Heart right ventricle (tissue), 16 donors: ENCODE data around the gene SLC66A1. TPM values are rescaled to one million over a fixed set of nuclear protein-coding genes. Genes with fewer than 3 reads are reported as not detected.

Experiments
- ATAC-seq, 8 donors: fragments of 200-7000 bp; cut with Tn5 transposase; one replicate each; pipeline ENCODE4 v1.9.1; 2020; ENCODE audit warnings: mild to moderate bottlenecking in 8 of 8, moderate library complexity in 8 of 8, moderate number of reproducible peaks in 1 of 8
- DNase-seq, 2 donors: peaks; one replicate each; pipeline ENCODE4 v3.0.0-alpha.2; 2020
- H3K27ac ChIP-seq, 10 donors: fragments of 200-600 bp; sonication (generic) in 2 of 10; one replicate each; pipeline versions ENCODE4 v1.5.0 to v1.8.0; 2020 to 2022; ENCODE audit warnings: mild to moderate bottlenecking in 3 of 10
- H3K27me3 ChIP-seq, 7 donors: fragments of 200-600 bp; one replicate each; pipeline ENCODE4 v1.8.0; 2021 to 2022; ENCODE audit warnings: mild to moderate bottlenecking in 2 of 7
- H3K36me3 ChIP-seq, 9 donors: fragments of 200-600 bp; sonication (generic) in 1 of 9; one replicate each; pipeline versions ENCODE4 v1.5.0 to v1.8.0; 2020 to 2022; ENCODE audit warnings: mild to moderate bottlenecking in 2 of 9
- H3K4me1 ChIP-seq, 9 donors: fragments of 200-600 bp; sonication (generic) in 1 of 9; one replicate each; pipeline versions ENCODE4 v1.5.0 to v1.8.0; 2020 to 2022; ENCODE audit warnings: mild to moderate bottlenecking in 4 of 9
- H3K4me3 ChIP-seq, 10 donors: fragments of 200-600 bp; sonication (generic) in 2 of 10; one replicate each; pipeline versions ENCODE4 v1.5.0 to v1.8.0; 2020 to 2022; ENCODE audit warnings: mild to moderate bottlenecking in 7 of 10, moderate library complexity in 2 of 10
- H3K9me3 ChIP-seq, 11 donors: fragments of 200-600 bp in 10 of 11; sonication (generic) in 2 of 11; one replicate each; pipeline versions ENCODE4 v1.5.0 to v1.8.0; 2013 to 2022; ENCODE audit warnings: mild to moderate bottlenecking in 2 of 11, control low read depth in 1 of 11, moderate library complexity in 1 of 11
- CTCF ChIP-seq, 9 donors: fragments of 200-600 bp; sonication (generic) in 2 of 9; IDR thresholded peaks; one replicate each; pipeline versions ENCODE4 v1.5.0 to v1.8.0; 2021 to 2022; ENCODE audit warnings: antibody characterized with exemption in 9 of 9, mild to moderate bottlenecking in 5 of 9, moderate library complexity in 1 of 9
- WGBS, 2 donors: extraction: QIAGEN DNeasy Blood & Tissue Kit; methylation state at CpG; one replicate each; pipeline ENCODE4 v1.1.7; 2013; ENCODE audit warnings: inconsistent platforms in 1 of 2; 5-methylcytosine and 5-hydroxymethylcytosine counted together
- intact Hi-C, 10 donors: fragments of 100-400 bp; cut with DNase I; formaldehyde crosslinking; loops; one replicate each; pipeline versions ENCODE4 v1.11.1 to v1.14.2; 2022
- polyA plus RNA-seq, 2 donors: library from polyadenylated mRNA; stranded (reverse); fragments of 200-250 nt; gene quantifications; one replicate each; pipeline ENCODE4 v1.2.3, GENCODE V29; 2013
- total RNA-seq, 10 donors: library from RNA; stranded (reverse); fragmentation: NEBNext Ultra II Directional in 3 of 10; extraction: Animal tissue kit (Norgen Biotek cat#: 25700) in 3 of 10; gene quantifications; one replicate each; pipeline versions ENCODE4 v1.2.1 to v1.2.4, GENCODE V29; 2021 to 2023
- donor health status: Arrhythmogenic right ventricular cardiomyopathy.
- donor health status: ischemic (EF 13 %, LVEDD 7.1; RV severe dilation, severe dysfunction).
- donor health status: healthy with polysubstance abuse.
- donor health status: DM: no; HTN: yes; CAD: no.
- donor health status: DM: no; HTN: no; CAD: no.
- donor health status: ischemic (EF 25% LVEDD 6.9; RV normal size, moderate dysfunction).
- donor health status: ischemic (EF 25% LVEDD 5.7; RV mildly dilated, moderate dysfunction).
- donor health status: healthy.
- donor health status: DM: yes; HTN: yes; CAD: no.
- donor health status: Ischemic cardiomyopathy.
- donor health status: ischemic (EF 35%, LVEDD 5.7; RV mildly dilated, moderate dysfunction).
- donor health status: nonischemic (EF 11% LVEDD 7.7; RV severe dilation, severe dysfunction).
- donor health status: DM: yes; HTN: yes; CAD: no.
- donor health status: PGD.
- donor health status: ischemic (EF 29% LVEDD 5.4; RV normal size, mild dysfunction).
- donor health status: nonischemic (EF 23%, LVEDD 6.1; RV moderate dilation, normal function).

The SLC66A1 gene
- total and polyA plus RNA-seq, 12 donors: 4.2 to 18.0 (median 7.1) TPM

DNA sequence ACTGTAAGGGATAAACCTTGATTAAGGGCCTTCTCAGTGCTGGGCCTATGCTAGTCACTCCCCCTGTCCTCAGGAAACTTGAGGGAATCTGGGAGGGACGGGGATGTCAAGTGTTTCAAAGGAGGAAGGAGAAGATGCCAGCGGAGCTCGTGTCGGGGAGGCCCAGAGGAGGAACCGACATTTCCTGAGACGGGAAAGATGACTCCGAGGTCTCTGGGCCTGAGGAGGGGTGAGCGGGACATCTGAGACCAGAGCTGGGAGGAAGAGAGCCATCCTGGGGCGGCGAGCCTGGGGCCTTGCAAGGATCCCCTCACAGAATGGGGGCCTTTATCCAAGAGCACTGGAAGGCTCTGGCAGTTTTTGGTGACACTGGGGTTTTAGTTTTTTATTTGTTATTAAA lies 10.4 kb downstream of the SLC66A1 start:
- peaks cover 0 to 87% (median 26%) of the 10 kb centered on the region in 9 donors for H3K36me3 ChIP-seq

DNA sequence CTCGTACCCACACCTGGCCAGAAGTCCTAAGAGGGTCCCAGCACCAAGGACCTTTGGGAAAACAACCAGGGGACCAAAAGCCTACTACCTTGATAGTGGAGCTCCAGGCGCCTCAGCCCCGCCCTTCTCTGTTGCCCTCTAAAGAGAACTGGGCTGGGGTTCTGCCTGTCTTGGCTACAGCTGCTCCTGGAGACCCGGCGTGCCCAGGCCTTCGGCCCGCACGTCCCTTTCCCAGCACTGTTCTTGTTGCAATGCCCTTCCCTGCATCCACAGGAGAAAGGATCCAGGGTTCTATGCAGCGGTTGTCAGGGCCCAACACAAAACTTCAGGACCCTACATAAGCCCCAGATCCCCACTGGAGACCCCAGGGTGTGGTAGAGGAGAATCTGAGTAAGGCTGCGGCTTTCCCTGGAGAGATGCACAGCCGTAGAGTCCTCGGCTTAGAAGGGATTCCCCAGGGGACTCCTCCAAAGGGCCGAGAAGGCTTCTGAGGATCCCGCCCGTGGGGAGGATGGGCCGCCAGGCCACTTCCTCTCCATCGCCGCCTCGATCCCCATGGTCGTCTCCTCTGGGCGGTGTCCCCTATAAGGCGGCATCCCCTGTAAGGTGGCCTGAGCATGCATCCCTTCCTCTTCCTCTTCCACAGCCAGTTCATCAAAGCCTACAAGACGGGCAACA lies 12.0 kb downstream of the SLC66A1 start:
- Histone ChIP-seq H3K27me3 (no peaks in the 10 kb centered on the region), H3K4me3 (no peak overlapping the region), H3K9me3 (no peaks in the 10 kb centered on the region), H3K4me1 (no peaks in the 10 kb centered on the region), H3K27ac (no peak overlapping the region), H3K36me3 (peaks cover 0 to 87% (median 38%) of the 10 kb centered on the region in 9 donors)
- intact Hi-C loops: no loop called here
- DNase-seq (no peak), ATAC-seq (no peak)
- 89% methylated on average over 23 of the region's 23 CpGs for WGBS, 2 donors
- no peak for TF ChIP-seq CTCF (IDR thresholded peaks at IDR 0.05)

More for the DNA sequence above, 10.4 kb downstream of the SLC66A1 start:
- DNase-seq: no peak
- Histone ChIP-seq H3K27me3 (no peaks in the 10 kb centered on the region), H3K4me1 (peaks cover 0 to 1% (median 0%) of the 10 kb centered on the region in 9 donors), H3K4me3 (no peak overlapping the region), H3K27ac (no peak overlapping the region), H3K9me3 (no peaks in the 10 kb centered on the region)
- ATAC-seq: no peak
- TF ChIP-seq CTCF (IDR thresholded peaks at IDR 0.05): no peak
- WGBS, 2 donors: 64 to 70% methylated on average over 10 of the region's 10 CpGs
- intact Hi-C loops: no loop called here

GRCh38 chr1:19324665-19324990 lies 12.5 kb downstream of the SLC66A1 start:
- H3K27ac ChIP-seq: no peak overlapping the region
- no peak overlapping the region for H3K4me3 ChIP-seq
- WGBS, 2 donors: 98 to 99% methylated on average over 9 of the region's 9 CpGs
- intact Hi-C loops: no loop called here
- H3K36me3 ChIP-seq: peaks cover 0 to 87% (median 38%) of the 10 kb centered on the region in 9 donors
- TF ChIP-seq CTCF (IDR thresholded peaks at IDR 0.05): no peak
- H3K9me3 ChIP-seq: no peaks in the 10 kb centered on the region
- ATAC-seq (no peak), DNase-seq (no peak)
- H3K4me1 ChIP-seq: no peaks in the 10 kb centered on the region
- no peaks in the 10 kb centered on the region for H3K27me3 ChIP-seq

- WGBS, 2 donors: 81 to 84% methylated on average over 19 of the region's 19 CpGs
- Histone ChIP-seq H3K36me3 (peaks cover 0 to 92% (median 38%) of the 10 kb centered on the region in 9 donors), H3K9me3 (no peaks in the 10 kb centered on the region)
Observed at GRCh38 chr1:19325368-19325957, 13.3 kb downstream of the SLC66A1 start.

More at GRCh38 chr1:19325368-19325957, 13.3 kb downstream of the SLC66A1 start:
- ATAC-seq: no peak
- TF ChIP-seq CTCF (IDR thresholded peaks at IDR 0.05): no peak
- DNase-seq: no peak
- H3K27ac ChIP-seq: no peak overlapping the region
- H3K4me1 ChIP-seq: no peaks in the 10 kb centered on the region
- no peaks in the 10 kb centered on the region for H3K27me3 ChIP-seq
- intact Hi-C loops: no loop called here
- no peak overlapping the region for H3K4me3 ChIP-seq
